ENCODE data around the gene NRP1.

NRP1 gene

GRCh38 chr10:33267708-33268107 is 66.8 kb downstream of the NRP1 start:
- H3K4me3 ChIP-seq, result no peak overlapping the region
- DNase-seq (ENCODE audit: low spot score), result no peak
- TF ChIP-seq, protein P1, sequence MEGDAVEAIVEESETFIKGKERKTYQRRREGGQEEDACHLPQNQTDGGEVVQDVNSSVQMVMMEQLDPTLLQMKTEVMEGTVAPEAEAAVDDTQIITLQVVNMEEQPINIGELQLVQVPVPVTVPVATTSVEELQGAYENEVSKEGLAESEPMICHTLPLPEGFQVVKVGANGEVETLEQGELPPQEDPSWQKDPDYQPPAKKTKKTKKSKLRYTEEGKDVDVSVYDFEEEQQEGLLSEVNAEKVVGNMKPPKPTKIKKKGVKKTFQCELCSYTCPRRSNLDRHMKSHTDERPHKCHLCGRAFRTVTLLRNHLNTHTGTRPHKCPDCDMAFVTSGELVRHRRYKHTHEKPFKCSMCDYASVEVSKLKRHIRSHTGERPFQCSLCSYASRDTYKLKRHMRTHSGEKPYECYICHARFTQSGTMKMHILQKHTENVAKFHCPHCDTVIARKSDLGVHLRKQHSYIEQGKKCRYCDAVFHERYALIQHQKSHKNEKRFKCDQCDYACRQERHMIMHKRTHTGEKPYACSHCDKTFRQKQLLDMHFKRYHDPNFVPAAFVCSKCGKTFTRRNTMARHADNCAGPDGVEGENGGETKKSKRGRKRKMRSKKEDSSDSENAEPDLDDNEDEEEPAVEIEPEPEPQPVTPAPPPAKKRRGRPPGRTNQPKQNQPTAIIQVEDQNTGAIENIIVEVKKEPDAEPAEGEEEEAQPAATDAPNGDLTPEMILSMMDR (IDR thresholded peaks at IDR 0.05), result no peak
- H3K27ac ChIP-seq, result no peak overlapping the region

DNA sequence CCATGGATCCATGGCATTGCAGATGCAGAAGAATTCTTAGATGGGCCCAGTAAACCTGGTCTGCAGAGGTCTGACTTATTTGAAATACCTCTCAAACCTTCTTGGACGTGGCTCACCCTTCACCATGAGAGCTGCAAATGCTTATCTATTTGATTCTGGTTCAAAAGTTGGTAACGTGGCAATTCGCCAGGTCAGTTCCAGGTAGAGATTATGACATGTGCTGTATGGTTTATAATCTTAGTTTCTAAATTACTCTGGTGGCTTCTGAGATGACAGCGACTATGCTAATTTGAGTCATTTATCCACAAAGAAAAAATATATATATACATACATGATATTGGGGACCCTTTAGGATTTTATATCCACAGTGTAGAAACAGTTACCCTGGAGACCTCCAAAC is 68.8 kb downstream of the NRP1 start:
- H3K27ac ChIP-seq, result no peak overlapping the region
- no peak overlapping the region for H3K4me3 ChIP-seq
- TF ChIP-seq, protein P1 (IDR thresholded peaks at IDR 0.05), result no peak
- DNase-seq (ENCODE audit: low spot score), result no peak

DNA sequence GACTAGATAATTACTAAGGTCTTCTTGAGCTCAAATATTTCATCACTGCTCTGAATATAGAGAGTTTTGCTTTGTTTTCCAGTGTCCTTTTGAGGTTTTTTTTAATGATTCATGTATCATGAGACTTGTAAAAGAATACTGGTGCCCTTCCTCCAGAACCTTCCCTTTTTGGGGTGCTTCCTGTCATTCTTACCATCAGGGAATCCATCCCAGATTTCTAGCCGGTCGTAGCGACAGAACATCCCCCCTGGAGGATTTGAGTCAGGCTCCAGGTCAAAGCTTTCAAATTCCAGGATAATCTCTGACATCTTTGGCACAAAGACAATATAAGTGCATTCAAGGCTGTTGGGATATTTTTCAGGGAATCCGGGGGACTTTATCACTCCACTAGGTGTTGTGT is 71.0 kb downstream of the NRP1 start:
- DNase-seq (ENCODE audit: low spot score), result no peak
- Histone ChIP-seq H3K4me3 (no peak overlapping the region), H3K27ac (no peak overlapping the region)
- TF ChIP-seq, protein P1 (IDR thresholded peaks at IDR 0.05), result no peak

DNA sequence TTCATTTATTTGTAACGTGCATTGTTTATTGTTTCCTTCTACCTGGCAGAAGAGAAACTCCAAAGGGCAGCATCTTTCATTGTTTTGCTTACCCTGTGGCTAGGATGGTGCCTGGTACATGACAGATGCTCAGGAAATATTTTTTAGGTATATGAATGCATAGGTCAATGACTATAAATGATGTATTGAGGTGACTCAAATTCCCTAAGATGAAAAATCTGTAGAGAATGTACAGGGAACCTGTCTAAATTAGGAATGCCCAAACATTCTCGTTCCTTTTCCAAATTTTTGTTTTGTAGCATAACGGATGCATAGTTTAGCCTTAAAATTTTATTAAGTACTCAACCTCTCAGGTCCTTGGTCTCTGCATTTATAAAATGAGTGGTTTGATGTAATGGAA is 71.6 kb downstream of the NRP1 start:
- DNase-seq (ENCODE audit: low spot score), result no peak
- H3K4me3 ChIP-seq, result no peak overlapping the region
- H3K27ac ChIP-seq, result no peak overlapping the region
- TF ChIP-seq, protein P1 (IDR thresholded peaks at IDR 0.05), result no peak

DNA sequence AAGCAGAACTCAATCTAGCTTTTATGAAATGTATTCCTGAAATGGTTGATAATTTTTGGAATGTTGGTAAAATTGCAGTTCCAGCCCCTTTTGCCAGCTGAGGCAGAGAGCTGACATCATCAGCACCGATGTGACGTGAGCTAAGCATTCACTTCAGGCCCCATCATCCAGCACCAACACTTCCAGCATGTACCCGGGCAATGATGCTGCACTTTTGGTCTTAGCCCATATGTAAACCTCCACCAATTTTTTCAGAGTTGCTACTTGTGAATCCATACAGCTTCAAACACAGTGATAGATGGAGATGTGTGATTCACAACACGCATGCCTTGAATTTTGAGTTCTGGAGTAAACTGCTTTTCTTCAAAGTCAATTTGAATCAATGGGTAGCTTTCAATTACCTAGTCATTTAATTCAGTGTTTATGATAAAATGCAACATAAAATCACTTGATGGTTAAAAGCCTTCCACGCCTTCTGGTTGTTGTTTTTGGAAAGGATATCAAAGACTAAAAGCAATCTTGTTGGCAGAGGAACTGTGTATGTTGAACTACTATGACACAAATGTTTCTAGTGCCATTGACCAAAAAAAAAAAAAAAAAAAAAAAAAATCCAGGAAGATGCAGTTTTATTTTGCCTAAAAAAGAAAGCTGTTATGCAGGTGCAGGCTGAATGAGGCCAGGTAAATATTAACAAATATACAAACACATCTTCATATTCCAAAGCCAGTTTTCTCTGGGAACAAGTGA is 73.9 kb downstream of the NRP1 start:
- Histone ChIP-seq H3K27ac (no peak overlapping the region), H3K4me3 (no peak overlapping the region)
- DNase-seq (ENCODE audit: low spot score), result no peak
- TF ChIP-seq, protein P1 (IDR thresholded peaks at IDR 0.05), result no peak

DNA sequence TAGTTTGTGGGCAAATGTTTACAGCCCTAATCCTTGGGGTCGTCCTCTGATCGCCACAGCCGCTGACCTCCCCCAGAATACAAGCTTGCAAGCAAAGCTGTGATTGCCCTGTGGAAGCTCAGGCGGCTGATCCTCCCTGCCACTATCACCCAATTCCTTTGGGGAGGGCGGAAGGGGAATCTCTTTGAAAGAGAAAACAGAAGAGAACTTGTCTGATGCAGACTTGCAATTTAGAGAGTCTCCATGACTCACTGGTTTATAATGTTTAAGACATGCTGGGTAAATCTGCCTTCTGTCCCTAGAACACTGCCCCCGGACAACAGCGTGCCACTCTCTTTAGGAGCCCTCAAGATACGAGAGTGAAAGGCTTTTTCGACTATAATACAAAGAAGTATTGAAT is 75.5 kb downstream of the NRP1 start:
- TF ChIP-seq, protein P1 (IDR thresholded peaks at IDR 0.05), result no peak
- Histone ChIP-seq H3K4me3 (no peak overlapping the region), H3K27ac (no peak overlapping the region)
- DNase-seq (ENCODE audit: low spot score), result no peak

DNA sequence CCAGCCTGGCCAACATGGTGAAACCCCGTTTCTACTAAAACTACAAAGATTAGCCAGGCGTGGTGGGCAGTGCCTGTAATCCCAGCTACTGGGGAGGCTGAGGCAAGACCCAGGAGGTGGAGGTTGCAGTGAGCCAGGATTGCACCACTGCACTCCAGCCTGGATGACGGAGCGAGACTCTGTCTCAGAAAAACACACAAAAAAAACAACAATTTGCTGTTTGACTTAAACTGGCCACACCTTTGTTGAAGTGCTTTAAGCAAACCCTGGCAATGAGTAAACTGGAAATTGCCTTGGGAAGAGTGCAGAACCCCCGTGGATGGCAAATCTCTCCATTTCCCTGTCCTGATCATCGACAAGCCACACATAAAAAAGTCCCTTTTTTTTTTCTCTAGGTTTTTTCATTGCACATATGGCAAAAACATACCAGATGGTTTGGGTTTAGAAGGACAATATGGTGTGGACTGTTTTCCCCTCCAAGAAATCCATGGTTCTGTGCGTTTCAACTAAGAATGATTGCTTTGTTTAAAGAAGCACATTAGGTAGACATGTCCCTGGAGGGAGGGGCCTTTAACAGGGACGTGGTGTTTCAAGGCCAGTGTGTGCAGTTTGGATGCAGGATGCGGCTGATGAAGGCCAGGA is 76.9 kb downstream of the NRP1 start:
- TF ChIP-seq, protein P1 (IDR thresholded peaks at IDR 0.05), result no peak
- Histone ChIP-seq H3K4me3 (no peak overlapping the region), H3K27ac (no peak overlapping the region)
- DNase-seq (ENCODE audit: low spot score), result no peak
